WTC11 (cell line): ENCODE data around the gene CELF1. TPM values are rescaled to one million over a fixed set of nuclear protein-coding genes. Genes with fewer than 3 reads are reported as not detected.

ENCODE experiments used
- ATAC-seq: fragments of 200-7000 bp; cut with Tn5 transposase; 2 replicates; pipeline ENCODE4 v1.10.0; 2021; ENCODE audit warnings: mild to moderate bottlenecking, moderate library complexity
- CTCF ChIA-PET: fragments of 300-600 bp; sonication (Branson Sonifier 250); formaldehyde crosslinking; loops from one replicate; lab custom pipeline; 2021; ENCODE audit warnings: antibody characterized with exemption; lab: Charles Lee
- POLR2A ChIA-PET: fragments of 350-600 bp; sonication (Branson Sonifier 250); formaldehyde crosslinking; loops from one replicate; lab custom pipeline; 2021; ENCODE audit warnings: antibody characterized with exemption; lab: Charles Lee
- DNase-seq: peaks from one replicate; pipeline ENCODE4 v3.0.0; 2021; ENCODE audit warnings: low spot score
- H3K27ac Mint-ChIP-seq: 2 replicates; pipeline ENCODE4 v1.8.0; 2021; ENCODE audit warnings: mixed read lengths
- H3K27me3 Mint-ChIP-seq: 2 replicates; pipeline ENCODE4 v1.8.0; 2021; ENCODE audit warnings: low read depth, mild to moderate bottlenecking, moderate library complexity, mixed read lengths
- H3K36me3 Mint-ChIP-seq: 2 replicates; pipeline ENCODE4 v1.8.0; 2021; ENCODE audit warnings: mixed read lengths
- H3K4me1 Mint-ChIP-seq: 2 replicates; pipeline ENCODE4 v1.8.0; 2022; ENCODE audit warnings: mixed read lengths
- H3K4me3 Mint-ChIP-seq: 2 replicates; pipeline ENCODE4 v1.8.0; 2021; ENCODE audit warnings: mild to moderate bottlenecking, moderate library complexity, mixed read lengths
- H3K9me3 Mint-ChIP-seq: 2 replicates; pipeline ENCODE4 v1.8.0; 2021; ENCODE audit warnings: mixed read lengths
- ATF2 ChIP-seq: sonication (generic); formaldehyde crosslinking; IDR thresholded peaks from 2 replicates; pipeline ENCODE4 v1.8.1; 2022; ENCODE audit warnings: low read depth, missing genetic modification reagents, borderline replicate concordance
- CBFB ChIP-seq: sonication (generic); formaldehyde crosslinking; IDR thresholded peaks from 2 replicates; pipeline ENCODE4 v1.8.1; 2022; ENCODE audit warnings: mild to moderate bottlenecking, low read depth, missing genetic modification reagents
- CDX4 ChIP-seq: fragments of 250-450 bp; sonication (Bioruptor Pico); IDR thresholded peaks from 2 replicates; pipeline ENCODE4 v1.9.0; 2021; ENCODE audit warnings: moderate library complexity, mild to moderate bottlenecking, inconsistent platforms, borderline replicate concordance
- E2F5 ChIP-seq: sonication (generic); formaldehyde crosslinking; IDR thresholded peaks from 2 replicates; pipeline ENCODE4 v1.8.1; 2022; ENCODE audit warnings: mild to moderate bottlenecking, moderate library complexity, missing genetic modification reagents
- FOXK1 ChIP-seq: sonication (generic); formaldehyde crosslinking; IDR thresholded peaks from 2 replicates; pipeline ENCODE4 v1.8.0; 2022; ENCODE audit warnings: mild to moderate bottlenecking, moderate library complexity, missing genetic modification reagents
- IRF2 ChIP-seq: sonication (generic); formaldehyde crosslinking; IDR thresholded peaks from 2 replicates; pipeline ENCODE4 v1.8.0; 2022; ENCODE audit warnings: low read depth, missing genetic modification reagents, borderline replicate concordance
- JUN ChIP-seq: sonication (generic); formaldehyde crosslinking; IDR thresholded peaks from 2 replicates; pipeline ENCODE4 v1.8.0; 2023; ENCODE audit warnings: mild to moderate bottlenecking, missing genetic modification reagents
- NFE2L1 ChIP-seq: sonication (generic); formaldehyde crosslinking; IDR thresholded peaks from 2 replicates; pipeline ENCODE4 v1.8.1; 2023; ENCODE audit warnings: missing genetic modification reagents
- OVOL2 ChIP-seq: fragments of 250-450 bp; sonication (Bioruptor Pico); IDR thresholded peaks from 2 replicates; pipeline ENCODE4 v1.9.0; 2021; ENCODE audit warnings: mild to moderate bottlenecking, borderline replicate concordance
- PREB ChIP-seq: sonication (generic); formaldehyde crosslinking; IDR thresholded peaks from 2 replicates; pipeline ENCODE4 v1.8.1; 2022; ENCODE audit warnings: mild to moderate bottlenecking, missing genetic modification reagents, moderate library complexity, borderline replicate concordance
- RELA ChIP-seq: sonication (generic); formaldehyde crosslinking; IDR thresholded peaks from 2 replicates; pipeline ENCODE4 v1.8.1; 2022; ENCODE audit warnings: missing genetic modification reagents, mild to moderate bottlenecking, borderline replicate concordance
- ZNF423 ChIP-seq: fragments of 250-450 bp; sonication (Bioruptor Pico); IDR thresholded peaks from 2 replicates; pipeline ENCODE4 v2.1.2; 2022; ENCODE audit warnings: mild to moderate bottlenecking, moderate library complexity
- ZNF425 ChIP-seq: fragments of 250-450 bp; sonication (Bioruptor Pico); conservative IDR thresholded peaks from 2 replicates; pipeline ENCODE4 v1.9.0; 2021; ENCODE audit warnings: mild to moderate bottlenecking
- total RNA-seq: library from RNA; stranded (reverse); gene quantifications from 3 replicates; pipeline ENCODE4 v1.2.3, GENCODE V29; 2021
- TF ChIP-seq, protein P1 (sequence below): fragments of 200-600 bp; IDR thresholded peaks from 2 replicates; pipeline ENCODE4 v1.8.0; 2022; ENCODE audit warnings: antibody characterized with exemption
- TF ChIP-seq, protein P2 (sequence below): fragments of 250-450 bp; sonication (Bioruptor Pico); IDR thresholded peaks from 2 replicates; pipeline ENCODE4 v2.1.2; 2022; ENCODE audit warnings: mild to moderate bottlenecking, moderate library complexity
- TF ChIP-seq, protein P3 (sequence below): sonication (generic); formaldehyde crosslinking; conservative IDR thresholded peaks from 2 replicates; pipeline ENCODE4 v1.8.1; 2023; ENCODE audit warnings: mild to moderate bottlenecking, low read depth, missing genetic modification reagents, moderate library complexity
- TF ChIP-seq, protein P4 (sequence below): fragments of 250-450 bp; sonication (Bioruptor Pico); IDR thresholded peaks from 2 replicates; pipeline ENCODE4 v1.9.0; 2021; ENCODE audit warnings: mild to moderate bottlenecking
- TF ChIP-seq, protein P5 (sequence below): sonication (generic); formaldehyde crosslinking; IDR thresholded peaks from 2 replicates; pipeline ENCODE4 v1.8.1; 2023; ENCODE audit warnings: mild to moderate bottlenecking, missing genetic modification reagents

CELF1 gene
- total RNA-seq, 1 experiment from 2014 or later, result 177 TPM

DNA sequence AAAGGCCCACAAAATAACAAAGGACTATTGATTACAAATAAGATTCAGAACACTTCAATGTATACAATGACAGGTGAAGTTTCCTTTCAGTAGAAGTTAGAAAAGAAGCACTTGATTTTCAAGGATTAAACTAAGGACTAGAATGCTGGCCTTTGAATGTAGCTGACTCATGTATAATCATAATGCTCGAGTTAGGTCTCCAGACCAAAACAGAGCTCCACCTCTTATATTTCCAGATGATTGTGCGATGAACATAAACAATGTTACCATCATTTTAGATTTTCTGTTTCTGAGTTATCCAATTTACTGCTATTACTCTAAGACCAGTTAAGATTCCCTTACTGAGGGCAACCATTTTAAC, 63.6 kb downstream of the CELF1 start:
- CTCF ChIA-PET, result no interaction called here
- no peak for TF ChIP-seq CBFB (CRISPR knock-in tag)
- TF ChIP-seq, protein P1, sequence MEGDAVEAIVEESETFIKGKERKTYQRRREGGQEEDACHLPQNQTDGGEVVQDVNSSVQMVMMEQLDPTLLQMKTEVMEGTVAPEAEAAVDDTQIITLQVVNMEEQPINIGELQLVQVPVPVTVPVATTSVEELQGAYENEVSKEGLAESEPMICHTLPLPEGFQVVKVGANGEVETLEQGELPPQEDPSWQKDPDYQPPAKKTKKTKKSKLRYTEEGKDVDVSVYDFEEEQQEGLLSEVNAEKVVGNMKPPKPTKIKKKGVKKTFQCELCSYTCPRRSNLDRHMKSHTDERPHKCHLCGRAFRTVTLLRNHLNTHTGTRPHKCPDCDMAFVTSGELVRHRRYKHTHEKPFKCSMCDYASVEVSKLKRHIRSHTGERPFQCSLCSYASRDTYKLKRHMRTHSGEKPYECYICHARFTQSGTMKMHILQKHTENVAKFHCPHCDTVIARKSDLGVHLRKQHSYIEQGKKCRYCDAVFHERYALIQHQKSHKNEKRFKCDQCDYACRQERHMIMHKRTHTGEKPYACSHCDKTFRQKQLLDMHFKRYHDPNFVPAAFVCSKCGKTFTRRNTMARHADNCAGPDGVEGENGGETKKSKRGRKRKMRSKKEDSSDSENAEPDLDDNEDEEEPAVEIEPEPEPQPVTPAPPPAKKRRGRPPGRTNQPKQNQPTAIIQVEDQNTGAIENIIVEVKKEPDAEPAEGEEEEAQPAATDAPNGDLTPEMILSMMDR, result no peak
- no peak for TF ChIP-seq JUN (CRISPR knock-in tag)
- no peak for TF ChIP-seq NFE2L1 (CRISPR knock-in tag)
- no peak for TF ChIP-seq ZNF425
- TF ChIP-seq ZNF423 (CRISPR knock-in tag), result no peak
- TF ChIP-seq, protein P2, sequence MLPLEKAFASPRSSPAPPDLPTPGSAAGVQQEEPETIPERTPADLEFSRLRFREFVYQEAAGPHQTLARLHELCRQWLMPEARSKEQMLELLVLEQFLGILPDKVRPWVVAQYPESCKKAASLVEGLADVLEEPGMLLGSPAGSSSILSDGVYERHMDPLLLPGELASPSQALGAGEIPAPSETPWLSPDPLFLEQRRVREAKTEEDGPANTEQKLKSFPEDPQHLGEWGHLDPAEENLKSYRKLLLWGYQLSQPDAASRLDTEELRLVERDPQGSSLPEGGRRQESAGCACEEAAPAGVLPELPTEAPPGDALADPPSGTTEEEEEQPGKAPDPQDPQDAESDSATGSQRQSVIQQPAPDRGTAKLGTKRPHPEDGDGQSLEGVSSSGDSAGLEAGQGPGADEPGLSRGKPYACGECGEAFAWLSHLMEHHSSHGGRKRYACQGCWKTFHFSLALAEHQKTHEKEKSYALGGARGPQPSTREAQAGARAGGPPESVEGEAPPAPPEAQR (CRISPR knock-in tag), result no peak
- TF ChIP-seq, protein P3, sequence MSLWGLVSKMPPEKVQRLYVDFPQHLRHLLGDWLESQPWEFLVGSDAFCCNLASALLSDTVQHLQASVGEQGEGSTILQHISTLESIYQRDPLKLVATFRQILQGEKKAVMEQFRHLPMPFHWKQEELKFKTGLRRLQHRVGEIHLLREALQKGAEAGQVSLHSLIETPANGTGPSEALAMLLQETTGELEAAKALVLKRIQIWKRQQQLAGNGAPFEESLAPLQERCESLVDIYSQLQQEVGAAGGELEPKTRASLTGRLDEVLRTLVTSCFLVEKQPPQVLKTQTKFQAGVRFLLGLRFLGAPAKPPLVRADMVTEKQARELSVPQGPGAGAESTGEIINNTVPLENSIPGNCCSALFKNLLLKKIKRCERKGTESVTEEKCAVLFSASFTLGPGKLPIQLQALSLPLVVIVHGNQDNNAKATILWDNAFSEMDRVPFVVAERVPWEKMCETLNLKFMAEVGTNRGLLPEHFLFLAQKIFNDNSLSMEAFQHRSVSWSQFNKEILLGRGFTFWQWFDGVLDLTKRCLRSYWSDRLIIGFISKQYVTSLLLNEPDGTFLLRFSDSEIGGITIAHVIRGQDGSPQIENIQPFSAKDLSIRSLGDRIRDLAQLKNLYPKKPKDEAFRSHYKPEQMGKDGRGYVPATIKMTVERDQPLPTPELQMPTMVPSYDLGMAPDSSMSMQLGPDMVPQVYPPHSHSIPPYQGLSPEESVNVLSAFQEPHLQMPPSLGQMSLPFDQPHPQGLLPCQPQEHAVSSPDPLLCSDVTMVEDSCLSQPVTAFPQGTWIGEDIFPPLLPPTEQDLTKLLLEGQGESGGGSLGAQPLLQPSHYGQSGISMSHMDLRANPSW (CRISPR knock-in tag), result no peak
- TF ChIP-seq CDX4 (CRISPR knock-in tag), result no peak
- no peak for TF ChIP-seq OVOL2
- no peak for TF ChIP-seq RELA (CRISPR knock-in tag)
- no peak for TF ChIP-seq PREB (CRISPR knock-in tag)
- TF ChIP-seq IRF2 (CRISPR knock-in tag), result no peak
- TF ChIP-seq, protein P4, sequence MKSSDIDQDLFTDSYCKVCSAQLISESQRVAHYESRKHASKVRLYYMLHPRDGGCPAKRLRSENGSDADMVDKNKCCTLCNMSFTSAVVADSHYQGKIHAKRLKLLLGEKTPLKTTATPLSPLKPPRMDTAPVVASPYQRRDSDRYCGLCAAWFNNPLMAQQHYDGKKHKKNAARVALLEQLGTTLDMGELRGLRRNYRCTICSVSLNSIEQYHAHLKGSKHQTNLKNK (CRISPR knock-in tag), result no peak
- TF ChIP-seq FOXK1 (CRISPR knock-in tag), result no peak
- no peak for TF ChIP-seq ATF2 (CRISPR knock-in tag)
- TF ChIP-seq, protein P5, sequence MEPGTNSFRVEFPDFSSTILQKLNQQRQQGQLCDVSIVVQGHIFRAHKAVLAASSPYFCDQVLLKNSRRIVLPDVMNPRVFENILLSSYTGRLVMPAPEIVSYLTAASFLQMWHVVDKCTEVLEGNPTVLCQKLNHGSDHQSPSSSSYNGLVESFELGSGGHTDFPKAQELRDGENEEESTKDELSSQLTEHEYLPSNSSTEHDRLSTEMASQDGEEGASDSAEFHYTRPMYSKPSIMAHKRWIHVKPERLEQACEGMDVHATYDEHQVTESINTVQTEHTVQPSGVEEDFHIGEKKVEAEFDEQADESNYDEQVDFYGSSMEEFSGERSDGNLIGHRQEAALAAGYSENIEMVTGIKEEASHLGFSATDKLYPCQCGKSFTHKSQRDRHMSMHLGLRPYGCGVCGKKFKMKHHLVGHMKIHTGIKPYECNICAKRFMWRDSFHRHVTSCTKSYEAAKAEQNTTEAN (CRISPR knock-in tag), result no peak
- TF ChIP-seq E2F5, result no peak
- Mint-ChIP-seq H3K4me3 (no peak overlapping the region), H3K9me3 (no peaks in the 10 kb centered on the region), H3K27me3 (no peaks in the 10 kb centered on the region), H3K27ac (peak overlapping the region; percentile 65), H3K36me3 (peaks cover 44% of the 10 kb centered on the region), H3K4me1 (peaks cover 7% of the 10 kb centered on the region)
- POLR2A ChIA-PET, result no interaction called here
- ATAC-seq, result no peak
- DNase-seq, result no peak
